ENCODE results near the gene RHNO1.

RHNO1 gene, protein sequence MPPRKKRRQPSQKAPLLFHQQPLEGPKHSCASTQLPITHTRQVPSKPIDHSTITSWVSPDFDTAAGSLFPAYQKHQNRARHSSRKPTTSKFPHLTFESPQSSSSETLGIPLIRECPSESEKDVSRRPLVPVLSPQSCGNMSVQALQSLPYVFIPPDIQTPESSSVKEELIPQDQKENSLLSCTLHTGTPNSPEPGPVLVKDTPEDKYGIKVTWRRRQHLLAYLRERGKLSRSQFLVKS

DNA sequence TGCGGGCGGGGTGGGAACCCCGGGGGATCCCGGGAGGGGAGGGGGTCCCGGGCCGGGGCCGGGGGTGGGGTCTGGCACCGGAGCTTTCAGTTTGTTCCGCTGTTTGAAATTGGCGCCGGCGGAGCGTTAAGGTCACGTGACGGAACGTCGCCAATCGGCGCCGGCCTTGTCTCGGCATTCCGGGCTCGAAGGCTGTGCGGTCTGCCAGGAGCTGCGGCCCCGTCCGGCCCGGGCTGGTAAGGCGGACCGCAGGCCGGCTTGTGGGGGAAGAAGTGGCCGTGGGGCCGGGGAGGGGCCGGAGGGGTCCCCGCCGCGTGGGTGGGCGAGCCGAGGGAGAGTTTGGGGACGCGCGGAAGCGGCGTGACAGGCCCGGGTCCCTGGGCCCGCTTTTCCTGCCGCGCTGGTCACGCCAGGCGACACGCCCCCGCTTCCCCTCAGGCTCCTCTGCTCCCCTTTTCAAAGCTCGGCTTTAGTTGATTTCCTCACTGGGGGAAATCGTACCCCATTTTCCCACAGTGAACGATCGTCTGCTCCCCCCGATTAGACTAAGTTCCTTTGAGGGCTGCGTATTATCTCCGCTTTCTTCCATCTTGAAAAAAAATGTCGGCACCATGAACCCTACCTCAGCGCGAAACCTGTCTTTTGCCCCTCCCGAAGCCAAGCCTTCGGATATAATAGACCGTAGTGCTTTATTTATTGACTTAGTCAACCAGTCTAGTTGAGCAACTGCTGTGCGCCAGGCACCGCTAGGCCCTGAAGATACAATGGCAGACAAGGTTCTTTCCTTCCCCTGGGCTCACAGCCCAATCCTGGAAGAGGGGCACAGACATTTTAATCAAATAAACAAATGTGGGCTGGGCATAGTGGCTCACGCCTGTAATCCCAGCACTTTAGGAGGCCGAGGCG lies at the start of gene RHNO1, which contains the start of gene FOXM1:
TSS of gene RHNO1 (plus strand) at position 177 of the 906 bp plus-strand sequence. CDS start 8,144 bp downstream, outside the sequence.
TSS of gene FOXM1 (minus strand) at position 128 of the 906 bp plus-strand sequence. CDS start 2,696 bp downstream, outside the sequence.
- peak; percentile 89 for DNase-seq

DNA sequence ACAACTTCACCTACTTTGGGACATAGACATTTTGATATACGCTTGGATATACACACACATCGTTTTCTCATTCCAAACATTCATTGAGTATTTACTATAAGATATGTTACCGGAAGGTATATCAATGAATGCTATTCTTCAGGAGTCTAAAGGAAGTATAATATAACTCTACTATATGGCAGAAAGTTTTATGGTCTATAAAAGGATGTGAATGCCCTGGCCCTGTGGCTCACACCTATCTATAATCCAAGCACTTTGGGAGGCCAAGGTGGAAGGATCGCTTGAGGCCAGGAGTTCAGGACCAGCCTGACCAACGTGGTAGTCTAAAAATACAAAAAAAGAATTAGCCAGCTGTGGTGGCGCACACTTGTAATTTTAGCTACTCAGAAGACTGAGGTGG lies 47.7 kb upstream of the RHNO1 start:
- no peak for DNase-seq

DNA sequence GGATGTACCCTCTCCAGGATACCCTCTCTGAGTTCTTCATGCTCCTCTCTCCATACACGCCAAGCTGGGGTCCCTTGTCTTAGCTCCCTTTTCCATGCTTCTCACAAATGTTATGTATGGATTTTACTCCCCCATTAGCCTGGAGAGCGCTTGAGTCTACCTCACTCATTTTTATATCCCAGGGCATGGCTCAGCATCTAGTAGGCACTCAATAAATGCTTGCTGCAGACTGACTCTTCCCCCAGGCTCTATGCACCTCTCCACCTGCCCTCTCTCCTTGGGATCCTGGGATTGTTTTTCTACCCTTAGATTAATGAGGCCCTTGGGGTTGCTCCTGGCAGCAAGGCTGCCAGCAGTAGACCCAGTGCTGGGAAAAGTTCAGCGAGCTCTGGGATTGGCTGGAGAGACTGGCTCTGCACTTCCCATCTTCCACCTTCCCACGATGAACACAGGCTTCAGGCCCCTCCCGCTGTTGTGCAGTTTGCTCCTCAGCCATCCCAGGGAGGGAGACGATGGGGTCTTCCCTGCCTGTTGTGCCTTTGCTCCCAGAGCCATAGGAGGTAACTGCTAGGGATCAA lies 44.4 kb upstream of the RHNO1 start:
- no peak for DNase-seq

DNA sequence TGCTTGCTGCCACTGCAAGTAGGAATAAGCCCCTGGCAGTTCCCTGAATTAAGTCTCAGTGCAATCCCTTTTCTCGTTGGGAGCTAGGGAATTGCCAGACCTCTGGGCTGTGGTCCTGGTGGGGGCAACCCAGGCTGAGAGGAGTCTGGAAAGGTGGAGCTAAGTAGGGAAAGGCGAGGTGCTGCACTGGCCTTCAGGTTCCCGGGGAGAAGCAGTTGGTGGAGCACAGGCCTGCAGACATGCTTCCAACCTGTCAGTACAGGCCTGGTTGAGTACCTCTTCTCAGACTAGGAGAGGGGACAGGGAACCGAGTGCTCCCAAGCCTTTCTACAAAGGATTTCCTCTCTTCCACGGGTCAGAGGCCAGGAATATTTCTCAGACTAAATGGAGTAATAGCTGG lies 43.7 kb upstream of the RHNO1 start:
- no peak for DNase-seq

DNA sequence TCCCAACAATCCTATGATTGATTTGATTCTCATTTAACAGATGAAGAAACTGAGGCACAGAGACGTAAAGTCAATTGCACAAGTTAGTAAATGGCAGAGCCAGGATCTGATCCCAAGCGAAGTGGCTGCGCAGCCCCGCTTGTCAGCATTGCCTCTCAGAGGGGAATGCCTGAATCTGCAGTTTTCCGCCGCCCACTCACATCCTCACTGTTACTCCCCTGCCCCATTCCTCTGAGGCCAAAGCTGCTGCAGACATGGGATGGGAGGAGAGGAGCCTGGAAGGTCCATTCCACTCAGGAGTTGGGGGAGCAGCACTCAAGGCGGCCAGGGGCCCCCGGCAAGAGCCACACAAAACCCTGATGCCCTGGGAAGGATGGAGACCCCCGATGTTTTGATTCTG lies 43.2 kb upstream of the RHNO1 start:
- no peak for DNase-seq

DNA sequence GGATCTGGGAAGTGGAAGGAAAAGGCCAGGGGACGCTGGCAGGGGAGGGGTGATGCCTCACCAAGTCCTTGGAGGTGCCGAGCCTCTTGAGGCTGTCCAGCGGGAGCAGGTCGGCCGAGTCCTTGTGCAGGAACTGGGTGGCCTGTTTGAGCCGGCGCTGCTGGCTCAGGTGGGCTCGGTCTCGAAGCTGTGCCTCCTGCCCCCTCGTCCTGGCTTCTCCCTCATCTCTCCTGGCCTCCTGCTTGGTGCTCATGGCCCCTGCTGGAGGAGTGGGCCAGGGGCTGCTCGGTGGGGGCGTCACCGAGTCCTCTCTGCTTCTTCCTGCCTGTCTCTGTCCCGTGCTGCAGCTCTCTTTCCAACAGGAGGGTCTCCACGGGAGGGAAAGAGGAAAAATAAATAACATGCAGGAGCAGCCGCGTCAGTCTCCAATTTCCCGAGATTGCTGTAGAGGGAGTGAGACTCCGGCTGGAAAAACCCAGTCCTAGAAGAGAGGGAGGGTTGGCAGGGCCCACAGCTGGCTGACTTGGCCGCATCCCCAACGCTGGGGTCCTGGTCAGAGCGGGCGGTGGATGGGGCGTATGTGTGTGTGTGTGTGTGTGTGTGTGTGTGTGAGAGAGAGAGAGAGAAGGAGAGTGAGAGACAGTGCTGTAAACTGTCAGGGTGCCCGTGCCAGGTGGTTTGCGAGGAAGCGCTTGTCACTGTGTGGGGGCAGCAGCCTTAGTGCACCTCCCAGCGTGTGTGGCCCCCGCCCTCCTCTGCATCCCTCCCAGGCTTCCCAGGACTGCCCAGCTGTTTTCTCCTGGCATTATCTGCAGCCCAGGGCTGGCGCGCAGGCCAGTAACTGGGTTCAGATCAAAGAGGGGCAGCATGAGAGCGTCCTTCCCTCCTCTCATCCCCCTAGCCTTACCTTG lies 42.2 kb upstream of the RHNO1 start, which contains the start of gene NRIP2:
TSS of gene NRIP2 (minus strand) at position 455 of the 911 bp plus-strand sequence. CDS start at position 403, 52 bp downstream.
- no peak for DNase-seq

DNA sequence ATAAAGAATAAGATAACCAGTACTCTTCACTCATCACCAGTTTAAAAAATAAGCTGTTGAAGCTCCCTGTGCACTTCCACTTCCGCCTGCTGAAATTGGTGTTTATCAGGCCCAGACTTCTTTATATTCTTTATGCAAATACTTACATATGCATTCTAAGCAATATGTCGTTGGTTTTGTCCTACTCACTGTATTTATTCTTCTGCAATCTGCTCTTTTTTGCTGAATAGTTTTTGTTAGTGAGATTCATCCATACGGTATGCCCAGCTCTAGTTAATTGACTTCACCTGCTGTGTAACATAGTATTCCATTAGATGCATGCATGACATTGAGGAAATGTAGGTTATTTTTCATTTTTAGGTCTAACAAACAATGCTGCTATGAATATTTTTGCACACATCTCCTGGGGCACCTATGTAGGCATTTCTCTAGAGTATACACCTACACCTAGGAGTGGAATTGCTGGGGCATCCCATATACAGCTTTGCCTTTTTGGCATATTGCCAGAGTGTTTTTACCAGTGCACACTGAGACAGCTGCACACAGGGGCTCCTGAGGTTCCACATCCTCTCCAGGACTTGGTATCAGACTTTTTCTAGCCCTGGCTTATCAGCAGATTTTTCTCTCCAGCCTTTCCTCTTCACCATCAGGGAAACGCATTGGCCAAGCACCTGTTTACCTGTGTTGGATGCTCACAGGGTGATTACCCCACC lies 41.2 kb upstream of the RHNO1 start:
- no peak for DNase-seq

DNA sequence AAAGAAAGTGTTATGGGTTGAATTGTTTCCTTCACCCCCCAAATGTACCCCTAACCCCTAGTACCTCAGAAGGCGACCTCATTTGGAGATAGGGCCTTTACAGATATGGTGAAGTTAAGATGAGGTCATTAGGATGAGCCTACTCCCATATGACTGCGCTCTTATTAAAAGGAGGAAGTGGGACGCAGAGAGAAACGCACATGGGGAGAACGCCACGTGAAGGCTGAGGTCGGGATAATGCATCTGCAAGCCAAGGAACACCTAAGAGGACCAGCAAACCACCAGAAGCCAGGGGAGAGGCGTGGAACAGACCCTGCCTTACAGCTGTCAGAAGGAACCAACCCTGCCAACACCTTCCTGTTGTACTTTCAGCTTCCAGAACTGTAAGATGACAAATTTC lies 40.4 kb upstream of the RHNO1 start:
- no peak for DNase-seq

DNA sequence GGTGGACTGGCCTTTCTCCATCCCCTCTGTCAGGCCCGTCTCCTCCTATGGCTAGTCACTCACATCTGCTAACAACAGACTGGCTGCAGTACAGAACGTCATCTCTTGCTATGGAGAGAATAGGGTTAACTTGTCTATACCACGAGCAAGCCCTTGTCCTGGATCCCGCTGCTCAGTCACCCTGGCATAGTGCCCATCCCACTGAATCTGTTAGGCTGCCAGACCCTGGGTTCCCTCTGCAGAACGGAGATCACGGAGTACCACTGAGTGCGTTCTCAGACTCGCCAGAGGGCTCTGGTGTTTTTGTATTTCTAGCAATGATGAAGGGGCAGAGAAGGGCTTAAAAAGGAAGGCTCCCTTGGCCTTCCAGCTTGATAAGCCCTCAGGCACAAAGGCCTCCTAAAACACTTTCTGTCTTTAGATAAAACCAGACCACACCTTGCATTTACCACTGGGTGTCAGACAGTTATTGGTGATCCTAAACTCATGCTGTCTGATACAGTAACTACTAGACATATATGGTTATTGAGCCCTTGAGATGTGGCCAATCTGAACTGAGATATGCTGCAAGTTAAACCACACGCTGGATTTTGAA lies 35.9 kb upstream of the RHNO1 start:
- no peak for DNase-seq

DNA sequence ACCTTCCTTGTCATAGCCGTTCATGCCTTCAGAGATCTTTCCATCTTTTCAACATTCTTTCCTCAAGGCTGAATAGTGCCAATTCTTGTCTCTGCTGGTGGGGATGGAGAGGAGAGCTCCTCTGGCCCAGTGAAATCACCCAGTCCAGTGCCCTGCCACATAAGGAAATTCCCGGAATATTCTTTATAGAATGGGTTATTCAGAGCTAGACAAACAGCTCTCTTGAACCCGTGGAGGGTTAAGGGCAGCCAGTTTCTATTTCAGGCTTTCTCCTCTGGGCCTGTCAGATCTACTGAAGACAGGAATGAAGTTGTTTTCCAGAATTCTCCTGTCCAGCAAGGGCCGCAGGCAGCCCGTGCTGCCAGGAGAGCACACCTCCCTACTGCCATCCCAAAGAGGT lies 34.1 kb upstream of the RHNO1 start:
- no peak for DNase-seq

DNA sequence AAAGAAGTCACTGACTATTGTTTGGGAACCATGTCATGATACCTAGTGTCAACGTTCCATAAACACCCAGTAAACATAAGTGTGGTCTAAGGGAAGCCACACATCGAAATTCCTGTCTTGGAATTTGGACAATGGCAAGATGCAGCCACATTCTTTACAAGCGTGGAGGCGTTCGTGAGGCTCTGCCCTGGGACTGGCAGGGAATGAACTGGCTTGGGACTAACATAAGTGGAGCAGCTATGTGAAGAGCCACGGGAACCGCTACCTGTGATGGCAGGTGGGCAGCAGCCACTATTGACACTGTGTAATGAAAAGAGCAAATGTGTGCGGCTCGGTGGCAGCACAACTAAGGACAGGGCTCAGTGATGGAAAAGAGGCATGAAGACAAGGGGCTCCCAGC lies 32.2 kb upstream of the RHNO1 start:
- DNase-seq, result no peak

DNA sequence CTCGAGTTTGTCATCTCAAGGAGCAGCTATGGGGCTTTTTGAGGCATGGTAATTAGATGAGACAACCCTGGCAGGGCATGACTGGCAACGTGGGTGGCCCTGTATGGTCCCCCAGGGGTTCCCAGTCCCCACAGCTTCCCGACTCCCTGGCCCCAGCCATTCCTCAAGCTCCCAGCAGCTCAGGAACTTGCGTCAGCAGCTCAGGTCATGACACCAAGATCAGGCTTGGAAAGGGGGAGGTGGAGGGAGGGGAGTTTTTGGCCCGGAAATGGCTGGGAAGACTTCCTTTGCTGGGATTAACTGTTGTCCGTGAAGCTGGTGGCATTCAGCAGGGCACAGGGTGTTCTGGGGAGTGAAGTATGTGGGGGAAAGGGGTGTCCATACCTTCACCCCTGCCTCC lies 31.7 kb upstream of the RHNO1 start:
- no peak for DNase-seq

DNA sequence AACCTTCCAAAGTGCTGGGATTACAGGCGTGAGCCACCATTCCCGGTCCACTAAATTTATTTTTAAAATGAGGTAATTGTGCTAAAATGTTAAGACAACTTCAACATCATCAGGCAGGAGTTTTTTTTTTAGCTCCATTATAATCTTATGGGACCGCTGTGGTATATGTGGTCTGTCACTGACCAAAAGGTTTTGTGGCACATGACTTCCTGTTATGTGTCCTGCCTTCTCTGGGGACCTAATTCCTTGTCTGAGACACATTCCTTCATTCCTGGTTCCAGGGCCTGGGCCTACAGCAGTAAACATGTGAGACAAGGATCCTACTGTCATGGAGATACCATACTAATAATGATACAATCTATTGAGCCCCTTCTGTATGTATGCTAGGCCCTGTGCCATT lies 25.1 kb upstream of the RHNO1 start:
- no peak for DNase-seq

DNA sequence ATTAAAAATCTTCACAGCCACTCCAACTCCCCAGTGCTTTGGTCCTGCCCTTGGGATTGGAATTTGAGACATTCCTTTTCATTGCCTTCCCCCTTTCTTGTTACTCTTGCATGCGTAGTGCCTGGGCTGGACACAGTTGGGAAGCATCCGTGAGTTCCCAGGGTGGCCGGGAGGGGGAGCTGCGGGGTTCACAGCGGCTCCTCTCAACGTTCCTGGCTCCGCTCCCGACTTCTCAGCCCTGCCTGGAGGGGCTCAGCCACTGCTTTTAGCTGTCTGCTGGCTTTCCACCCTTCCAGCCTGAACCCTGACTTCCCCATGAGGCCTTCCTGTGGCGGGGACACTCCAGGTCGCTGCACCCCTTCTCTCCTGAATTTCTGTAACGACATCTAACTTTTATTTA lies 23.4 kb upstream of the RHNO1 start:
- peak; percentile 53 for DNase-seq

DNA sequence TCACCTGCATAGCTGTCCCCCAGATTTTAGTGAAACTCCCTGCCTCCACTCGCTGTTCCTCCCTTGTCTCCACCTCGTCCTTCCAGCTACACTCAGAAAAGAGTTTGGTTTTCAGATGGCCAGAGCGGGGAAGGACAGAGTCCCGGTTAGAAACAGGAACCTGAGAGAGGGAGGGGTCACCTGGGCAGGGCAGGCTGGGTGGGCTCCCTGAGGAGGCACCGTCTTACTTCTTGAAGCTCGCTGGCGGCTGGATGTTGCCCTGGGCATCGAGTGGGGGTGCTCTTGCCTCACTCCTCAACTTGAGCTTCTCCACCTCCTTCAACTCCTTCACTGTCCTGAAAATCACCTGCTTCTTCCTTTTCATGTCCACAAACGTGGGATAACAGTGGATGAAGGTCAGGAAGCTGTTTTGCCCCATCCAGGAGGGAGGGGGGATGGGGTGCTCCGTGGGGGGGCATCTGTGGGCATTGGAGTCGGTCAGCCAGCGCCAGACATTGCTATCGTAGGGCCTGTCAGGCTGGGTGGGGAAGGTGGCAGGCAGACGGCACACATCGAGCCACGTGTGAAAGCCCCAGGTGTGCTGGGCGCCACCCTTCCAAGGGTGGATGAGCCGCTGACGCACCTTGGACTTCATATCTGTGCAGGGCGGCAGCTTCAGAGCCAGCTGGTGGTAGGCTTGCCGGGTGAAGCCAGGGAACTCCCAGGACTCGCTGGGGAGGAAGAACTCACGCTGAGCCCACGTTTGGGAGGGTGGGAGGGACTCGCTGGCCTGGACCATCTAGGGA lies 22.2 kb upstream of the RHNO1 start:
- no peak for DNase-seq

DNA sequence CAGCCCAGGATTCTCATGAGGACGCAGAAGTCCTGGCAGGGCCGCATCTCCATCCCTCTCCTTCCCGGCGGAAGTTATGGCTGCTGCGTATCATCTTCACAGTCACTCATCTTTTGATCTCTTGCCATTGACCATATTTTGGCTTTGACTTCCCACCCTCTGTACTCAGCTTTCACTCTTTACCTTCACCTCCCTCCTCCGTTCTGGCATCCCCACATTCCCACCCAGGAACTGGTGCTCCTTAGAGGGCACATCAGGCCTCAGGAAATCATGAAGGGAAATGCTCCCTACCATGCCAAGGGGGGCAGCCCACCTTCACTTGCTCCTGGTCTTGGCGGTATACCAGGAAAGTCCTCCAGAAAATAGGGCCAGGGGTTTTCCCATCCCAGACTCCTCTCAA lies 21.5 kb upstream of the RHNO1 start:
- DNase-seq, result no peak

DNA sequence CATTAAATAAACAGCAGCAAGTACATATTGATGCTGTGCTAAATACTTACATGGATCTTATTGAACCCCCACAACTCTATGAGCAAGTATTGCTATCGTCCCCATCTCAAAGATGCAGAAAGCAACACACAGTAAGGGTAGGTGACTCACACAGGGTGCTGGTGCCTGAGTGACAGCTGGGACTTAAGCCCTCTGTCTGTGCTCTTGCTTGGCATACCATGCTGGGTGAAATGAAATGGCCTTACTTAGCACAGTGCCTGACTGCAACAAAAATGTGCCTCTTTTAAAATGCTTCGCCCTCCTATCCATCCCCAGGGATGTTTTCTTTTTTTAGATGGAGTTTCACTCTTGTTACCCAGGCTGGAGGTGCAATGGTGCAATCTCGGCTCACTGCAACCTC lies 21.0 kb upstream of the RHNO1 start:
- DNase-seq, result no peak

DNA sequence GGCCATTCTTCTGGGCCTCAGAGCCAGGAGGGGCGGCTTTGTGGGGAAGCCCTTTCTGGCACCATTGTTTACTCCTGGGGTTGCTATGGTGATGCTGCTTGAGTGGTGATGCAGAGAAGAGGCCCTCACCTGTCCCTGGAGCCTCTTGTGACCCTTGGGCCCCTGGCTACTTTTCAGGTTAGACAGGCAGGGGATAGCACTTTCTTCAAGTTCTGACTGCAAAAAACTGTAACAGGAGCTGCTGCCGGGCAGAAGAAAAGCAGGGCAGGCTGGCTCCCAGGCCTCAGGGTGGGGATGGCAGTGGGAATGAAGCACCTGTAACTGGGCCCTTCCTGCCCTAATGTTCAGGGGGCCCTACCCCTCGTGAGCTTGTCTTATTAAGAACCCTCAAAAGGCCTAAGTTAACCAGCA lies 20.0 kb upstream of the RHNO1 start, which contains the start of gene TEX52:
TSS of gene TEX52 (minus strand) at position 19 of the 411 bp plus-strand sequence. CDS start at position 6, 13 bp downstream.
- DNase-seq, result no peak

DNA sequence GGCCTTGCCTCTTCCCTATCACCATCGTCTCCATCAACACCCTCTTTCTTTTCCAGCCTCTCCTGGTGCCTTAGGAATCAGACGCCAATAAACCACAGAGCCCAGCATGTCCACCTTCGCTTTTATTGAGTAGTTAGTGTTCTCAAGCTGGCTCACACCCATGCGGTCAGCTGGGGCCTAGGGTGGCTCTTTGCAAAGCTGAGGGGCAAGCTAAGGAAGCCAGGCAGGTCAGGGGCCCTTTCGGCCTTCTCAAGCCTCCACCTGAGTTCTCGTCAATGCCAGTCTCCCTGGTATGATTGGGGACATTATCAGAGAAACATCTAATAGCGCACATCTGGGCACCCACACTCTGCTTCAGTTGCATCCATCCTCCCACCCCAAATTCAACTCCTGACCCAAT lies 19.4 kb upstream of the RHNO1 start:
- no peak for DNase-seq

DNA sequence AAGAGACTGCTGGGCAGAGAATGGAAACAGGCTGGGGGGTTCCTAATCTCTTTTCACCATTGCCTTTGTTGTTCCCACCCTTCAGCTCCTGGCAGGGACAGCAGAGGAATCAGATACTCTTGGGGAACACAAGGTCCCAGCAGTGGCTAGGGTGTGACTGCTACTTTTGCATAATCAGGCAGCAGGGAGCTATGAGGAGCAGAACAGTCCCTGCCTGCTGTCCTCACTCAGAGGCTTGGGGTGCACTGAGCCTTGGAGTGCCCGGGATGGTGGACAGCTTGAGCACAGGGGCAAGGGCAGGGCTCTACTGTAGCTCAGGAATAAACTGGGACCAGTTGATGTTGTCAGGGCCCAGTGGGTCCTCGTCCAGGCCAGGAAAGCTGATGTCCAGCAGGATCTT lies 18.7 kb upstream of the RHNO1 start:
- DNase-seq, result no peak
